Activated naive CD4-positive, alpha-beta T cell treated with anti-CD3 and anti-CD28 coated beads, Interleukin-2, amount 50 U/mL, for 24 hours (primary cell): ENCODE measurements around the gene MDK.

Experiments used
- H3K27ac Mint-ChIP-seq: one replicate; pipeline ENCODE4 v1.8.0; 2021; ENCODE audit warnings: mild to moderate bottlenecking, mixed read lengths
- H3K27me3 Mint-ChIP-seq: one replicate; pipeline ENCODE4 v1.8.0; 2021; ENCODE audit warnings: mixed read lengths
- H3K36me3 Mint-ChIP-seq: one replicate; pipeline ENCODE4 v1.8.0; 2021; ENCODE audit warnings: mixed read lengths
- H3K4me1 Mint-ChIP-seq: one replicate; pipeline ENCODE4 v1.8.0; 2021; ENCODE audit warnings: mixed read lengths
- H3K4me3 Mint-ChIP-seq: one replicate; pipeline ENCODE4 v1.8.0; 2021; ENCODE audit warnings: mild to moderate bottlenecking, mixed read lengths
- H3K9me3 Mint-ChIP-seq: one replicate; pipeline ENCODE4 v1.8.0; 2021; ENCODE audit warnings: mixed read lengths

Gene MDK

GRCh38 chr11:46381048-46381818, at the start of gene MDK:
Gene MDK, plus strand, starts transcription at chr11:46381669. Its CDS starts 389 bp downstream, at chr11:46382058.
- H3K27ac Mint-ChIP-seq, result peak within 1 kb of the TSS; percentile 23
- peaks cover 5% of the 10 kb centered on the region for H3K4me1 Mint-ChIP-seq
- H3K9me3 Mint-ChIP-seq, result no peaks in the 10 kb centered on the region
- H3K27me3 Mint-ChIP-seq, result peaks cover 8% of the 10 kb centered on the region
- H3K36me3 Mint-ChIP-seq, result peaks cover 2% of the 10 kb centered on the region
- H3K4me3 Mint-ChIP-seq, result peak within 1 kb of the TSS; percentile 77

- Mint-ChIP-seq H3K4me1 (peaks cover 71% of the 10 kb centered on the region), H3K36me3 (no peaks in the 10 kb centered on the region), H3K27me3 (no peaks in the 10 kb centered on the region)
Observed at GRCh38 chr11:46332093-46332567, 49.3 kb upstream of the MDK start.

GRCh38 chr11:46332568-46333393, 48.7 kb upstream of the MDK start:
- Mint-ChIP-seq H3K4me1 (peaks cover 75% of the 10 kb centered on the region), H3K27ac (no peak overlapping the region), H3K4me3 (peak overlapping the region; percentile 88), H3K9me3 (no peaks in the 10 kb centered on the region), H3K36me3 (no peaks in the 10 kb centered on the region), H3K27me3 (no peaks in the 10 kb centered on the region)

More at GRCh38 chr11:46332093-46332567, 49.3 kb upstream of the MDK start:
- Mint-ChIP-seq H3K27ac (peak overlapping the region; percentile 95), H3K4me3 (peak overlapping the region; percentile 85), H3K9me3 (no peaks in the 10 kb centered on the region)

GRCh38 chr11:46333394-46333947, 48.0 kb upstream of the MDK start:
- H3K27ac Mint-ChIP-seq, result peak overlapping the region; percentile 87
- H3K4me1 Mint-ChIP-seq, result peaks cover 82% of the 10 kb centered on the region
- no peaks in the 10 kb centered on the region for H3K27me3 Mint-ChIP-seq

GRCh38 chr11:46334211-46334610, 47.3 kb upstream of the MDK start:
- Mint-ChIP-seq H3K4me1 (peaks cover 87% of the 10 kb centered on the region), H3K27ac (peak overlapping the region; percentile 83), H3K27me3 (no peaks in the 10 kb centered on the region), H3K36me3 (no peaks in the 10 kb centered on the region), H3K4me3 (peak overlapping the region; percentile 88), H3K9me3 (no peaks in the 10 kb centered on the region)

More at GRCh38 chr11:46333394-46333947, 48.0 kb upstream of the MDK start:
- Mint-ChIP-seq H3K9me3 (no peaks in the 10 kb centered on the region), H3K36me3 (no peaks in the 10 kb centered on the region), H3K4me3 (peak overlapping the region; percentile 88)

- Mint-ChIP-seq H3K36me3 (no peaks in the 10 kb centered on the region), H3K9me3 (no peaks in the 10 kb centered on the region), H3K4me3 (peak overlapping the region; percentile 11), H3K4me1 (peaks cover 86% of the 10 kb centered on the region), H3K27me3 (no peaks in the 10 kb centered on the region), H3K27ac (peak overlapping the region; percentile 83)
Observed at GRCh38 chr11:46335271-46335670, 46.2 kb upstream of the MDK start.

- H3K27me3 Mint-ChIP-seq, result no peaks in the 10 kb centered on the region
- H3K27ac Mint-ChIP-seq, result peak overlapping the region; percentile 92
- H3K4me3 Mint-ChIP-seq, result peak overlapping the region; percentile 16
- no peaks in the 10 kb centered on the region for H3K9me3 Mint-ChIP-seq
- peaks cover 81% of the 10 kb centered on the region for H3K4me1 Mint-ChIP-seq
- no peaks in the 10 kb centered on the region for H3K36me3 Mint-ChIP-seq
Observed at GRCh38 chr11:46335890-46336562, 45.4 kb upstream of the MDK start.

- Mint-ChIP-seq H3K4me3 (no peak overlapping the region), H3K27ac (peak overlapping the region; percentile 51), H3K27me3 (no peaks in the 10 kb centered on the region), H3K4me1 (peaks cover 81% of the 10 kb centered on the region), H3K36me3 (no peaks in the 10 kb centered on the region), H3K9me3 (no peaks in the 10 kb centered on the region)
Observed at GRCh38 chr11:46336563-46337180, 44.8 kb upstream of the MDK start.

- H3K9me3 Mint-ChIP-seq, result no peaks in the 10 kb centered on the region
- no peaks in the 10 kb centered on the region for H3K36me3 Mint-ChIP-seq
- no peak overlapping the region for H3K4me3 Mint-ChIP-seq
- peak overlapping the region; percentile 46 for H3K27ac Mint-ChIP-seq
- H3K4me1 Mint-ChIP-seq, result peaks cover 85% of the 10 kb centered on the region
- H3K27me3 Mint-ChIP-seq, result no peaks in the 10 kb centered on the region
Observed at GRCh38 chr11:46337626-46338345, 43.7 kb upstream of the MDK start.

GRCh38 chr11:46338636-46338987, 42.9 kb upstream of the MDK start:
- Mint-ChIP-seq H3K36me3 (no peaks in the 10 kb centered on the region), H3K4me1 (peaks cover 90% of the 10 kb centered on the region), H3K9me3 (no peaks in the 10 kb centered on the region), H3K27ac (peak overlapping the region; percentile 68), H3K27me3 (no peaks in the 10 kb centered on the region), H3K4me3 (no peak overlapping the region)

GRCh38 chr11:46338988-46339666, 42.3 kb upstream of the MDK start:
- H3K4me1 Mint-ChIP-seq, result peaks cover 90% of the 10 kb centered on the region
- H3K4me3 Mint-ChIP-seq, result no peak overlapping the region
- H3K9me3 Mint-ChIP-seq, result no peaks in the 10 kb centered on the region
- no peaks in the 10 kb centered on the region for H3K36me3 Mint-ChIP-seq
- H3K27me3 Mint-ChIP-seq, result no peaks in the 10 kb centered on the region
- no peak overlapping the region for H3K27ac Mint-ChIP-seq

- Mint-ChIP-seq H3K4me3 (no peak overlapping the region), H3K27ac (peak overlapping the region; percentile 24), H3K9me3 (no peaks in the 10 kb centered on the region)
Observed at GRCh38 chr11:46339816-46340215, 41.7 kb upstream of the MDK start.

GRCh38 chr11:46341454-46341853, 40.0 kb upstream of the MDK start:
- H3K36me3 Mint-ChIP-seq, result no peaks in the 10 kb centered on the region
- no peaks in the 10 kb centered on the region for H3K9me3 Mint-ChIP-seq
- peak overlapping the region; percentile 71 for H3K27ac Mint-ChIP-seq
- peaks cover 90% of the 10 kb centered on the region for H3K4me1 Mint-ChIP-seq
- H3K27me3 Mint-ChIP-seq, result no peaks in the 10 kb centered on the region
- H3K4me3 Mint-ChIP-seq, result peak overlapping the region; percentile 47

More at GRCh38 chr11:46339816-46340215, 41.7 kb upstream of the MDK start:
- no peaks in the 10 kb centered on the region for H3K27me3 Mint-ChIP-seq
- H3K36me3 Mint-ChIP-seq, result no peaks in the 10 kb centered on the region
- peaks cover 90% of the 10 kb centered on the region for H3K4me1 Mint-ChIP-seq

- no peaks in the 10 kb centered on the region for H3K9me3 Mint-ChIP-seq
- peaks cover 90% of the 10 kb centered on the region for H3K4me1 Mint-ChIP-seq
- H3K4me3 Mint-ChIP-seq, result no peak overlapping the region
- H3K27me3 Mint-ChIP-seq, result no peaks in the 10 kb centered on the region
- H3K36me3 Mint-ChIP-seq, result no peaks in the 10 kb centered on the region
- H3K27ac Mint-ChIP-seq, result peak overlapping the region; percentile 73
Observed at GRCh38 chr11:46342239-46342638, 39.2 kb upstream of the MDK start.
